HG02798 (cell line): ENCODE results near the gene P2RX6.
"Not testable (repeated sequence)": the region's sequence is repeated elsewhere in the genome, so short reads cannot be mapped to it uniquely, and the experiment has no call there.

Source experiments
- ATAC-seq: cut with Tn5 transposase; IDR thresholded peaks from one replicate; pipeline ENCODE4 v1.9.1; 2021; ENCODE audit warnings: mild to moderate bottlenecking; ENCODE audit not compliant: unreplicated experiment, poor library complexity

P2RX6 gene

DNA sequence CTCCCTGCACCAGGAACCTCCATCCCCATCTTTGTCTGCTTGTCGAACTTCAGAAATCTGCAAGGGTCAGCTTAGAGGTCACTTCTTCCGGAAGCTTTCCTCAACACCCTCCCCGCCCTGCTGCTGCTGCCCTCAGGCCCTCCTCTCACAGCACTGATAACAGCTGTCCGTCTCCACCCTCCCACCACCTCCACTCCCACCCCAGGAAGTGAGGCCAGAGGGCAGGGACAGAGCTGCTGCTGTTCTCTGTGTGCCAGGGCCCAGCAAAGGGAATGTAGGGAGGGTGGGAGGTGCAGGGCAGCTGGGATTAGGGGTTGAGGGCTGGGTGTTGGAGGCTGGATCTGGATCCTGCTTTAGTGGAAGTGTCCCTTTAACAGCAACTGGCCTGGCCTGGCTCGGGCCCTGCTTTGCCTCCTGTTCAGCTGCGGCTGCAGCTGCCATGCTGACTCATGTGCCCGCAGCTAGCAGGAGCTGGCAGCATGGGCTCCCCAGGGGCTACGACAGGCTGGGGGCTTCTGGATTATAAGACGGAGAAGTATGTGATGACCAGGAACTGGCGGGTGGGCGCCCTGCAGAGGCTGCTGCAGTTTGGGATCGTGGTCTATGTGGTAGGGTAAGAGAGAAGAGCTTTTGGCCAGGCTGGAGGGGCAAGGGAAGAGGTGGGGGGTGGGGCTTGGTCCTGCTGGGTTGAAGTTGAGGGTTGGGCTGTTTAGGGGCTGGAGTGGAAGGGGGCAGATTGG, at the start of gene P2RX6:
Gene P2RX6 (plus strand): TSS at position 440 of the 740 bp plus-strand sequence. CDS start 10 bp downstream, at position 450.
- no peak for ATAC-seq

DNA sequence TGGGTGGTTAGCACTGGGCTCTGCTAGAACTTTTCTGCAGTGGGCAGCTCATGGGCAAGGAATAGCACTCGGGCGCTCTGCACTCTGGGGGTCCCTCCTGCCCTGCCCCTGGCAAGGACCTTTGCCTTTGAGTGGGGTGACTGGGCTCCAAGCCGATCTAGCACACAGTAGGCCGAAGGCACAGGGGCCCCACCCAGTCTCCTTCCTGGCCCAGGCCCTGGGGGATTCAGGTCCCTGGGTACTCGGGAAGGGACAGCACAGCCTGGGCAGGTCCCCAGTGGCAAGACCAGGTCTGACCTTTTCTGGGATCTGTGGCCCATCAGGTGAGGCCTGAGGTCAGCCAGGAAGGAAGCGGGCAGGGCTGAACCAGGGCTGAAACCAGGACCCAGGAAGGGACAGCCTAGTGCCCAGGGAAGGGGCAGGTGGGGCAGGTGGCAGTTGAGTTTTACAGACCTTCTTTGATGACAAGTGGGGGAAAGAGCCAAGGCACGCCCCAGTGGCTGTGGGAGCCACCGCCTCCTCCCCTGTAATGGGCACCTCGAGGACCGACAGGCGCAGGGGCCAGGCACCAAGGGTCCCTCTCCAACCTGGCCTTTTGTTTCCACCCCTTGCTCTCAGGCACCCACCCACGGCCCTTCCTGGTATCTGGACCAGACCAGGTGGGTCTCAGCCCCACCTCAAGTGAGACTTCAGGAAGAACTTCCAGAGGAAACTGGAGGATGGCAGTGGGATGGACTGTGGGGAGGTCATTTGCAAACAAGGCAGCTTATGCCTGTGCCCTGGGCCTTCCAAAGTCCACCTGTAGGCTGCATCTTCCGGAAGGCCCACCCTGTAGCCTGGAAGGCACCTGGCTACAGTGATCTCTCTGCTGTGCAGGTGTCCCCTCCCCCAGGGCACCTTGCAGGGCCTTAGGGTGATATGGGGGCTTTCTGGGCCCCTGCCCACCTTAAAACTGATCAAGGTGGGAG, 48.8 kb upstream of the P2RX6 start:
- ATAC-seq, result no peak

DNA sequence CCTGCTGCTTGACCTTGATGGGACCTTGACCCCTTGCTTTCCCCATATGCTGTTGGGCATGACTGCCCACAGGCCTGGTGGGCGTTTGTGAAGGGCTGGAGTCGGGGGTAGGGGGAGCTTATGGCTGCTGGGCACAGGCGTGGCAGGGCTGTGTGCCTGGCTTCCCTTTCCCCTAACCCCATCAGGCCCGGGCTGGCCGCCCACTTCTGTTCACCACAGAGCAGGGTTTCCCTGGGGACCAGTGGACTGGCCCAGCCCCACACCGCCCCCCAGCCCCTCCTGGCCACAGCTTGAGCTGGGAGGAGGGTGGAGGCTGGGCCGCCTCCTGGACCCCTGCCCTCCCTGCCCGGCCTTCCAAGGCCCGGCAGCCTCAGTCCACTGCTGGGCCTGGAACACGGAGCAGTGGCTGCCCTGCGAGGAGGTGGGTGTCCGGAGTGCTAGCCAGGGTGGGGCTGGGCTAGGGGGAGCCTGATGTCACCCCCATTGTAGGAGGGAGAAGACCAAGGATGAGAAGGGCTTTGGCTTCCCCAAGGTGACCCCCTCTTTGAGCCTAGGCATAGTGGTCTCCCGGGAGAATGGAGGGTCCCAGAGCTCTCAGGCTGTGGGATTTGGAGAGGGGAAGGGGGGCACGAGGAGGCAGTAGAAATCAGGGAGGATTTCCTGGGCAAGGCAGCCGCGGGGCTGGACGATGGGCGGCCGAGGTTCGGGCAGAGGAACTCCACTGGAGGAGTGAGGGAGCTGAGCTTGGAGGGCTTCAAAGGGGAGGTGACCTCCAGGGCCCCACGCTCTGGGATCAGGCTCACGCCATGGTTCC, 47.9 kb upstream of the P2RX6 start, which contains the start of gene AIFM3:
Gene AIFM3 (plus strand): TSS at position 373 of the 814 bp plus-strand sequence. CDS start 690 bp downstream, outside the sequence.
- ATAC-seq, result no peak

DNA sequence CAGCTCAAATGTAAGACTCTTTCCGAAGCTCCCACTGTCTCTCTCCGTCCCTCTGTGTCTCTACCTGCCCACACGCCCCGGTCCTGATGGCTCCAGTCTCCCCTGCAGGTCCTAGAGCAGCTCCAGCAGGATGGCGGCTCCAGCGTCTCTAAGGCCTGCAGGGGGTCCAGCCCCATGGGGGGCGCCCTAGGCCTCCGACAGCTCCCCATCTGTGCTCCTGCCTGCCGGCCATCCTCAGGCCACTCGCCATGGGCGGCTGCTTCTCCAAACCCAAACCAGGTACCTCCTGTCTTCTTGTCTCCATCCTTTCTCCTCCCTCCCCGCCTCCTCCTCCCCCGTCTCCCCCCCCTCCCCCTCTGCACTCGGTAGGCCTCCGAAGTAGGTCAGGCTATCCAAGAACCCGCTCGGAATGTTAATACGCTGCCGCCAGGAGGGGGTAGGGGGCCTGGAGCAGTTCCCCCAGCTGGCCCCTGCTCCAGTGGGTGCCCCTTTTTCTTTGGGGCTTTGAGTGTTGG, 47.2 kb upstream of the P2RX6 start:
- no peak for ATAC-seq

DNA sequence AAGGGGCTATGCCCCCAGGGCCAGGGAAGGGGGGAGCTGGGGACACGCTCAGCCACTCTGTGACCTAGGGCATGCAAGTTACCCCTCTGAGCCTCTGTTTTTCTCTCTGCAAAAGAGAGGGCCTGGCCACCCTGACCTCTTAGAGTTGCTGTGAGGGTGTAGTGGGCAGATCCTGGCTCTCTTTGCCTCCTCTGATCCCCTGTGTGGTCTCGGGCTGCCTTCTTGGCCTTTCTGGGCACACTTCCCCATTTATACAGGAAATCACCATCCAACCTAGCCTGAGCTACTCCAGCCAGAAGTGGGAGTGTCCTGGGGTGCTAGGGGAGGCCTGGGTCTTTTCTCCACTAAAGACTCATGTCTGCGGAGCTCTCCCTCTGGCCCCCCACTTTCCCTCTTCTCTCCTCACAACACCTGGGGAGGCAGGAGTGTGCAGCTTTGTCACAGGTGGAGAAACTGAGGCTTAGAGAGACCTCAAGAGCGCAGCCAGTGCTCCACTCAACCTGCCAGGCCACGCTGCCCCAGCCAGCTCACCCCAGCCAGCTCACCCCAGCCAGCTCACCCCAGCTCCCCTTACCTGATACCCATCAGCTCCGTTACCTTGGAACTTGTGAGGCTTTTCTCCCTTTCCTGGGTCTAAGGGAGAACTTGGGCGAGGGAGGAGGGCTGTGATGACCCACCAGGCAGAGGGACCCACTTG, 46.5 kb upstream of the P2RX6 start:
- no peak for ATAC-seq

DNA sequence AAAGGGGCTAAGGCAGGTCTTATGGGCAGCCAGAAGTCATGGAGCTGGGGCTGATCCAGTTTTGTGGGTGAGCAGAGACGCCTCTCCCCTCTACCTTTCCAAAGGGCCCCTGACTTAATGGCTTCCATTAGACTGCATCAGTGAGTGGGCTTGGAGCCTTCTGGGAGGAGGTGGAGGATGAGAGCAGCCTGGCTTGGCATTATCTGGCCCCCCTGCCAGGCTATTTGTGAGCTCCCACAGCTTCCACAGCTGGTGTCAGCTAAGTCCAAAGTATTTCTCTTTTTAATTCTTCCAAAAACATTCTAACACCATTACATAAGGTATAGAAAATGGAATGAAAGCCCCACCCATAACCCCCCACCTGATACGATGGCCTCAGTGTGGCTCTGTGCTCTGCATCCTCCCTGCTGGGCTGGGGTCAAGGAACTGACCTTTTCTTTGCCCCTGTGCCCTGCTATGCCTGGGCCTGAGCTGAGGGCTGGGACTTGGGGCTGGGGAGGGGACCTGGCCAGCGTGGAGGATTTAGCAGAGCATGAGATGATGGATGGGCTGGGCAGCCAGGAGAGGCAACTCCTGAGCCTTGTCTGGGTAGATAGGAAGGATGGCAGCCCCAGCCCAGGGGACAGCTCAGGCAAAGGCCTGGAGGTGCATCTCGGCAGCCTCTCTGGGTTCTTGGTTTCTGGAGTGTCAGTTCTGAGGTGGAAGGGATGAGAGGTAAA, 43.9 kb upstream of the P2RX6 start:
- ATAC-seq, result no peak

DNA sequence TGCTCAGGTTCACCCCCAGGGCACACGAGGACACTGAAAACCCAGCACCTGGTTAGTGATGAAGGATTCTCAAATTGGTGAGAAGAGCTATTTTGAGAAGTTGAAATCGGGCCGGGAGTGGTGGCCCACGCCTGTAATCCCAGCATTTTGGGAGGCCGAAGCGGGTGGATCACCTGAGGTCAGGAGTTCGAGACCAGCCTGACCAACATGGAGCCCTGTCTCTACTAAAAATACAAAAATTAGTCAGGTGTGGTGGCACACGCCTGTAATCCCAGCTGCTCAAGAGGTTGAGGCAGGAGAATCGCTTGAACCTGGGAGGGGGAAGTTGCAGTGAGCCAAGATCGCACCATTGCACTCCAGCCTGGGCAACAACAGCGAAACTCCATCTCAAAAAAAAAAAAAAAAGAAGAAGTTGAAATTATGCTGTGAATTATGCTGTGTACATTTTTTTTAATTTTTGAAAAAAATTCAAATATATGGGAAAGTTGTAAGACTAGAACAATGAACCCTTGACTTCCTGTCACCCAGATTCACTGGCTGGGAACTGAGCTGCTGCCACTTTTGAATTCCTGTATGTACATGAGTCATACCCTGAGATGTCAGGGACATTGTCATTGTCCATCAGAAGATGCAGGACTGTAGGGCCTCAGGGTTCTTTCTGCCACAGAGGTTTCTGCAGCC, 42.8 kb upstream of the P2RX6 start:
- ATAC-seq, result not testable (repeated sequence)

DNA sequence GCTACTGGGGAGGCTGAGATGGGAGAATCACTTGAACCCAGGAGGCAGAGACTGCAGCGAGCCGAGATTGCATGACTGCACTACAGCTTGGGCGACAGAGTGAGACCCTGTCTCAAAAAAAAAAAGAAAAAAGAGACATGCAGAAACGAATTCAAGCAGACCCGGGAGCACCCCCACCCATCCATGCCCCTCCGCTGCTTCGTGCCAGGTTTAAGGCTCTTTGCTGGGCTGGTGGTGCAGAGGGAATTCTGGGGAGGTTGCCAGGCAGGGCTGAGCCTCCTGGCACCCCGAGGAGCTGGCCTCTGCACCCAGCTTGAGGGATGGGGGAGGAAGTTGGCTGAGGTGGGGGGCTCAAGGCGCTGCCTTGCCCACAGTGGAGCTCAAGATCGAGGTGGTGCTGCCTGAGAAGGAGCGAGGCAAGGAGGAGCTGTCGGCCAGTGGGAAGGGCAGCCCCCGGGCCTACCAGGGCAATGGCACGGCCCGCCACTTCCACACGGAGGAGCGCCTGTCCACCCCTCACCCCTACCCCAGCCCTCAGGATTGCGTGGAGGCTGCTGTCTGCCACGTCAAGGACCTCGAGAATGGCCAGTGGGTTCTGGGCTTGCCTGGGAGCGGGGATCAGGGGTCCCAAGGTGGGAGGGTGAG, 41.9 kb upstream of the P2RX6 start:
- ATAC-seq, result no peak

DNA sequence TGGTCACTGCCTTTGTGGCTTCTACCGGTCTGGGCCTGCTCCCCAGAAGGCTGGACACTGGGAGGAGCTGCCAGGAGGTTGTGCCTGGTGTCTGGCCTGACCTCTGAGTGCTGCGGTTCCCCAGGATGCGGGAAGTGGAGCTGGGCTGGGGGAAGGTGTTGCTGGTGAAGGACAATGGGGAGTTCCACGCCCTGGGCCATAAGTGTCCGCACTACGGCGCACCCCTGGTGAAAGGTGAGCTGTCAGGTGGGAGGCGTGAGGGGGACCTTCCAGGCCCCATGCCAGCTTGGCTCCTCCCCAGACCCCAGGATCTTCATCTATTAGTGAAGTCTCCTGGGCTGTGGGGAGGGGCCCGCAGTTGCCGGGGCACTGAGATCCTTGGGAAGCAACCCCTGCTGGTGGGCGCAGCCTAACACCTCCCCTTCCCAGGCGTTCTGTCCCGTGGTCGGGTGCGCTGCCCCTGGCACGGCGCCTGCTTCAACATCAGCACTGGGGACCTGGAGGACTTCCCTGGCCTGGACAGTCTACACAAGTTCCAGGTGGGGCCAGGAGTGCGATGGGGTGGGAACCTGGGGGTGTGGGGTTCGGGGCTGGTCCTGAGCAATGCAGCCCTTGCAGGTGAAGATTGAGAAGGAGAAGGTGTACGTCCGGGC, 41.2 kb upstream of the P2RX6 start:
- ATAC-seq, result no peak

DNA sequence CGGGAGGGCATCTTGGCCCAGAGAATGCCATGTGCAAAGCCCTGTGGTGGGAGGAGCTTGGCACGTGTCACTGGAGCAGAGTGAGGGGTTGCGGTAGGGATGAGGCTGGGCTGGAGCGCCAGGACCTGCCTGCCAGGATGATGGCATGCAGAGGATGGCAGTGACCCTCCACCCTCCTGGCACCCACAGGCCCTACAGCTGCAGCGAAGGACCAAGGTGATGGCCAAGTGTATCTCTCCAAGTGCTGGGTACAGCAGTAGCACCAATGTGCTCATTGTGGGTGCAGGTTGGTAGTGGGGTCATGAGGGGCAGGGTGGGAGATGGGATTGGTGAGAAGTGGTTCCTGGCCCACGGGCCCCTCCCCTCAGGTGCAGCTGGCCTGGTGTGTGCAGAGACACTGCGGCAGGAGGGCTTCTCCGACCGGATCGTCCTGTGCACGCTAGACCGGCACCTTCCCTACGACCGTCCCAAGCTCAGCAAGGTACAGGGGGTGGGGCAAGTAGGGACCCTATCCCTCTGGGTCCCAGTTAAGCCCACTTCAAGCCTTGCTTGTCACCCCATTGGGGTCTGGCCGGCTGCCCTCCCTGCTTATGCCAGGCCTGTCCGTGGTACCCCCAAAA, 40.5 kb upstream of the P2RX6 start:
- ATAC-seq, result no peak

DNA sequence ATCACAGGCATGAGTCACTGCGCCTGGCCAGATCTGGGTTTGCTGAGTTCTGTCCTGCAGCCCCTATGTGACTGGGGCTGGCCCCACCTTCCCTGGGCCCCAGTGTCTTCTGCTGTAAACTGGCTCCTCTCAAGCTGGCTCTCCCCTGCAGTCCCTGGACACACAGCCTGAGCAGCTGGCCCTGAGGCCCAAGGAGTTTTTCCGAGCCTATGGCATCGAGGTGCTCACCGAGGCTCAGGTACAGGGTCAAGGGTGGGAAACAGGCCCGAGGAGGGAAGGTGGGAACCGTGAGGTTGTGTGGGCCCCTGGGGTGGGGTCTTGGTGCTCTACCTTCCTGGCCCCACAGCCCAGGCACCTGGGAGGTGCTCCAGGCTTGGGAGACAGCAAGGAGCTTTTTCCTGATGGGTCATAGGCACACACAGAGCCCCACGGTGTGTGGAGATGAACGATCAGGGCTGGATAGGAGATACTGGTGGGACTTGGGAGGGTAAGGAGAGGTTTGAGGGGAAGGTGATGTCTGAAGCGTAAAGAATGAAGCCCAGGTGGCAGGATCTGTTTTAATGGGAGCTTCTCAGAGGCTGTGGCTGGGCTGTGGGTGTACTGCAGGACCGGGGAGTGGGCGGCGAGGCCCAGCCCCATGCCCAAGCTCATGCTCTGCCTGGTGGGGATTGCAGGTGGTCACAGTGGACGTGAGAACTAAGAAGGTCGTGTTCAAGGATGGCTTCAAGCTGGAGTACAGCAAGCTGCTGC, 39.2 kb upstream of the P2RX6 start:
- no peak for ATAC-seq

DNA sequence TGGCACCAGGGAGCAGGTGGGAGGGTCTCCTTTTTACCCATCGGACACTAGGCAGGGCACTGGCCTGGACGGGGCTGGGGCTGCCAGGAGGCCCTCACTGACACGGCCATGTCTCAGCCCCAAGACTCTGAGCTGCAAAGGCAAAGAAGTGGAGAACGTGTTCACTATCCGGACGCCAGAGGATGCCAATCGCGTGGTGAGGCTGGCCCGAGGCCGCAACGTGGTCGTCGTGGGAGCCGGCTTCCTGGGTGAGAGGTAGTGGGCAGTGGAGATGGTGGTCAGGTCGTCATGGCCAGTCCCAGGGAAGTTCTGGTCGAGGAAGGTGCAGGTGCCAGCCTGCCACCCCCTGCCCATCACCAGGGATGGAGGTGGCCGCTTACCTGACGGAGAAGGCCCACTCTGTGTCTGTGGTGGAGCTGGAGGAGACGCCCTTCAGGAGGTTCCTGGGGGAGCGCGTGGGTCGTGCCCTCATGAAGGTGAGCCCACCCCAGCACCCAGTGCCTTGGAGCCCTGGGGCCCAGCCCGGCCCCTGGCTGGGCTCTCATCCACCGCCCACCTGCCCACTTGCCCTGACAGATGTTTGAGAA, 38.6 kb upstream of the P2RX6 start:
- no peak for ATAC-seq

DNA sequence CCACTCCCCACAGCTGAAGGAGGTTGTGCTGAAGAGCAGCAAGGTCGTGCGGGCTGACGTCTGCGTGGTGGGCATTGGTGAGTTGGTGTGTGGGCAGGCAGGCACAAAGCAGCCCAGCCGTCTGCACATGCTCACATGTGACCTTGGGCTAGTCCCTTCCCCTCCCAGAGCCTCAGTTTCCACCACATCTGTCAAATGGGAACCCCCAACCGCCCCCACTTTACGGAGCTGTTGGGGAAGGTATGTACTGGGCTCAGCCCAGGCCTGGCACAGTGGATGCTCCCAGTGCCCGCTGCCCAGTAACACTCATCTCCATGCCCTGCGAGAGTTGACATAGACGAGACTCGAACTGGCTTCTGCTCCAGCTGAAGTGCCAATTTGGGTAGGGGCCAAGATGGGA, 37.9 kb upstream of the P2RX6 start:
- ATAC-seq, result no peak

DNA sequence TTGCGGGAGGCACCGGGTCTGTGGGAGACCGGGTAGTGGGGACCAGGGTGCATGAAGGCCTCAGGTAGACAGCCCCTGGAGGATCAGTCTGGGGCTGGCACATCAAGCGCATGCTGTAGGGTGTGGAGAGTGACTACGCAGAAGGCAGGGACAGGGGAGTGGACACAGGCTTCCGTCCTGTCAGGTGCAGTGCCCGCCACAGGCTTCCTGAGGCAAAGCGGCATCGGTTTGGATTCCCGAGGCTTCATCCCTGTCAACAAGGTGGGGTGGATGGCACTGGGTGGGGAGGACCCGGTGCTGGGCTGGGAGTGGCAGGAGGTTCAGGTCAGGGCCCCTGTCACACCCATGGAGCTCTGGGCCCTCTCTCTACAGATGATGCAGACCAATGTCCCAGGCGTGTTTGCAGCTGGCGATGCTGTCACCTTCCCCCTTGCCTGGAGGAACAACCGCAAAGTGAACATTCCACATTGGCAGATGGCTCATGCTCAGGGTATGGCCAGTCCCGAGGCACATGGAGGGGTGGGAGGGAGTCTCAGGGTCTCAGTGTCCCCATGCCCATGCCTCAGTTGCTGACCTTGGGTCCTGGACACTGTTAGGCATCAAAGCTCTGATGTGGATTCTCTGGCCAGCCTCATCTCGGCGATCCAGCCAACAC, 37.3 kb upstream of the P2RX6 start:
- ATAC-seq, result no peak

DNA sequence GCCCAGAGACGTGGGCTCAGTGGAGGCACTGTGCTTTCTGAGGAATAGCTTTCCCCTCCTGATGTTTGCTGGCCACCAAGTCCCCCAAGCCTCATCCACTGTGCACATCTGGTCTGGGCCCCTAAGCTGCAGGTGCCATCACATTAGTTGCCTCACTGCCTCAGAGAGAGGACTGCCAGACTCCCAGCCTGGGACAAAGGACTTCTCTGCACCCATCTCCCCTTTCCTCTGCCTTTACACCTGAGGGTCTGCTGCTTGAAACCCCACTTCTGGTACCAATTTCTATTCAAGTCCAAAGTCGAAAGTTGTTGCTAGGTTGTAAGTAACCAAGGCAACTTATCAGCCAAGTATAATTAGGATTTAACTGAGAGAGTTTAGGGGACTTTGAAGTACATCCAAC, 36.5 kb upstream of the P2RX6 start:
- no peak for ATAC-seq
